Stimulated activated CD8-positive, alpha-beta memory T cell treated with anti-CD3 and anti-CD28 coated beads, Interleukin-12 subunit alpha, Interleukin-12 subunit beta, amount 100 ng/mL, for 1 hour (primary cell): Measurements from ENCODE around the gene DDAH1.
"Not testable (repeated sequence)": the region's sequence is repeated elsewhere in the genome, so short reads cannot be mapped to it uniquely, and the experiment has no call there.

Experiments
- DNase-seq: peaks from one replicate; pipeline ENCODE4 v3.0.0-alpha.2; 2020; ENCODE audit warnings: low read depth

Gene DDAH1

GRCh38 chr1:85359874-85360721 lies 104.9 kb downstream of the DDAH1 start:
- DNase-seq, result no peak

GRCh38 chr1:85358702-85359438 lies 106.1 kb downstream of the DDAH1 start:
- DNase-seq, result no peak

- no peak for DNase-seq
These were observed 107.1 kb downstream of the DDAH1 start for GRCh38 chr1:85357817-85358216.

- no peak for DNase-seq
These were observed 108.8 kb downstream of the DDAH1 start for GRCh38 chr1:85356130-85356529.

- DNase-seq, result no peak
These were observed 112.9 kb downstream of the DDAH1 start for GRCh38 chr1:85352055-85352454.

- DNase-seq, result no peak
These were observed 113.6 kb downstream of the DDAH1 start for GRCh38 chr1:85351202-85351828.

GRCh38 chr1:85349224-85349623 lies 115.7 kb downstream of the DDAH1 start:
- DNase-seq, result no peak

GRCh38 chr1:85347908-85348307 lies 117.1 kb downstream of the DDAH1 start:
- no peak for DNase-seq

- not testable (repeated sequence) for DNase-seq
These were observed 117.7 kb downstream of the DDAH1 start for GRCh38 chr1:85347275-85347674.

- DNase-seq, result no peak
These were observed 120.7 kb downstream of the DDAH1 start for GRCh38 chr1:85344256-85344694.

GRCh38 chr1:85343612-85344255 lies 121.2 kb downstream of the DDAH1 start:
- DNase-seq, result no peak

- no peak for DNase-seq
These were observed 121.7 kb downstream of the DDAH1 start for GRCh38 chr1:85343213-85343611.

- DNase-seq, result no peak
These were observed 122.8 kb downstream of the DDAH1 start for GRCh38 chr1:85342207-85342606.

- no peak for DNase-seq
These were observed 124.5 kb downstream of the DDAH1 start for GRCh38 chr1:85340427-85340826.

GRCh38 chr1:85339656-85340399 lies 125.1 kb downstream of the DDAH1 start:
- DNase-seq, result no peak

- DNase-seq, result no peak
These were observed 125.9 kb downstream of the DDAH1 start for GRCh38 chr1:85339089-85339488.

GRCh38 chr1:85334962-85335361 lies 130.0 kb downstream of the DDAH1 start:
- DNase-seq, result no peak

- no peak for DNase-seq
These were observed 131.8 kb downstream of the DDAH1 start for GRCh38 chr1:85333186-85333585.

GRCh38 chr1:85332575-85332974 lies 132.4 kb downstream of the DDAH1 start:
- no peak for DNase-seq

- DNase-seq, result no peak
These were observed 134.2 kb downstream of the DDAH1 start for GRCh38 chr1:85330711-85331290.

GRCh38 chr1:85330214-85330631 lies 134.7 kb downstream of the DDAH1 start:
- DNase-seq, result no peak
